Measurements from ENCODE around the gene TCF3. TPM values are rescaled to one million over a fixed set of nuclear protein-coding genes. Genes with fewer than 3 reads are reported as not detected.
A peak's percentile ranks its signal among the peaks of the same experiment; 100 is the strongest.

Gene TCF3
- total RNA-seq, 1 experiment from 2014 or later = 62.7 TPM

DNA sequence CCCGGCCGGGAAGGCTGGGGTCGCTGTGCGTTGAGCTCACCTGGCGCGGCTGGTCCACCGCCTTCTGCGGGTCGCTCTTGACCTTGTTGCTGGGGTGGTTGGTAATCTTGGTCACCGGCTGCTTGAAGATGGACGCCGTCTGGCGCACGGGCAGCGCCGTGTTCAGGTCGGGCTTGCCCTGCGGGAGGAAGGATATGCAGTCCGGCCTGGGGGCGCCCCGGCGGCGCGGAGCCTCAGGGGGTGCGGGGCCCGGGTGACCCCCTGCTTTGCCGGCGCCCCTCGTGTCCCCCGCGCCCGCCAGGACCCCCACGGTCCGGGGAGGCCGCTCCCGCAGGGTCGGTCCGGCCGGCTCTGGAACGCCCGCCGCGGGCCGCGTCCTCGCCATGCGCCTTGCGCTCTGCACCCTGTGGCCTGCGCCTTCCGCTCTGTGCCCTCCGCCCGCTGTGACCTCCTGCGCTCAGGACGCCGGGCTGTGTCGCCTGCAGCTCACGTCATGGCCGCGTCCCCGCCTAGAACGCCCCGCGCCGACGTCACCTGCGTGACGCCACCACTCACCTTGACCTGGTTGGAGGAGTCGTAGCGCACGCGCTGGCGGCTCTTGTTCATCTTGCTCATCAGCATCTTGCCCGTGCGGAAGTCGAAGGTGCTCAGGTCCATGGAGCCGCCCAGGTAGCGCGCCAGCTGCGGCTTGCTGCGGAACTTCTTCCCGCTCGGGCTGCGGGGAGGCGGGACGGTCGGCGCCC lies 67.7 kb downstream of the TCF3 start:
- no peak for DNase-seq (ENCODE audit: low read depth)

DNA sequence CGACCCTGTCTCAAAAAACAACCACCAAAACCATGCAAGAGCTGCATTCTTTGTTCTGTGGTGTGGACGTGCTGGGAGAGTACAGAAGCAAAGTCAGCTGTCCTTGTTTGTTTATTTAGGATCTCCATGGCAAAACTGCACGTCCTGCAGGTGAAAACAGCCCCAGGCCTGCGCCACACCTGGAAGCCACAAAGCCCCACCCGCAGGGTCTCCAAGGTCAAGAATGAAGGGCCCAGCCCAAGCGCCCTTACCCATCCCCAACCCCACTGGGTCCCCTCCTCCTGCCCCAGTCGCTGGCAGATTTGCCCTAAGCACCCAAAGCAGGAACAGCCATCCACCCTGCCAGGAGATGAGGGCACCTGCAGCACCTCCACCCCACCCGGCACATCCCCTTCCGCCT lies 70.2 kb downstream of the TCF3 start:
- no peak for DNase-seq (ENCODE audit: low read depth)

DNA sequence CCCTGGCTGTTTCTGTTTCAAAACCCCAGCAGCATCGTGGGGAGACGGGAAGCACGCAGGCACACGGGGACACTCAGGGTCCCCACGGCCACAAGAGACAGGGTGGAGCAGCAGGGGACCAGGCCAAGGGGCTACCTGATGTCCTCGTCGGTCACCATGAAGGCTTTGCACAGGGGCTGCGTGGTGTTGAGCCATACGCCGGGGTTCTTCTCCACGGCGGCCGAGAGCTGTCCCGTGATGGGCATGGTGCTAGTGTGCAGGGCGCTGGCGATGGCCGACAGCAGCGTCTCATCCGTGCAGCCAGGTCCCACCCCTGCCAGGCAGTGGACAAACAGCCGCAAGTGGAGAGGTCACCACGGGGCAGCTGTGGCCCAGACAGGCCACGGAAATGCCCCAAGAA lies 71.5 kb downstream of the TCF3 start:
- no peak for DNase-seq (ENCODE audit: low read depth)

DNA sequence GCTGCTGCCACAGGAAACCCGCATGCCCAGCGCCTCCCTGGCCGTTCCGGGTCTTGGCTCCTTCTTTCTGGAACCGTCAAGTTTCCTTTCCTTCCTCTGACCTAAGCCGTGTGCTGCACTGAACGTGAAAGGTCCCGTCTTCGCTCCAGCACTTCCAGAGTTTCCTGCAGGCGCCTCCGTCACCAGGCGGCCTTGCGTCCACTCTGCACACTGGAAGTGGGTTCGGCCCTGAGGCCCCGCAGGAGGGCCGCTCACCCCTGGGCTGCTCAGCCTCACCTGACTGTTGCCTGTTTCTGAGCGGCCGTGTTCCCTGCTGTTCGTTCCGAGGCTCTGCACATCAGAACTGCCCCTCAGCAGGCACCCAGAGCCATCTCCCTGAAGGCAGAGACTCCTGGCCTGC lies 72.0 kb downstream of the TCF3 start:
- no peak for DNase-seq (ENCODE audit: low read depth)

DNA sequence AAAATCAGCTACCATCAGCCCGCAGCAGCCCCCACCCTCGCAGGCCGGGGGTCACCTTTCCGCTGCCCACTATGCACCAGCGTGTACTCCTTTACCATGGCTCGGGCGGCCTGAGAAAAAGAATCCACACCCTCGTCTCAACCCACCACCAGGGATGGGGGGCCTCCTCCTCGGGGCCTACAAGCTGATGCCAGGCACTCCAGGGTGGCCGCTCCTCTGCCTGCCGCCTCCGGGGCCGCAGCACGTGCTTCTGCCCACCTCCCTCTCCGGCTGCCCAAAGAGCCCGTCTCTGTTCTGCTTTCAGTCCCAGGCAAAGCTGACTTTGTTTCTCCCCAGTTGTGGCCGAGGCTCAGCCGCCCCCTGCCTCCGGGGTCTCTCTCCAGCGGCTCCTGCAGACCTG lies 73.2 kb downstream of the TCF3 start:
- no peak for DNase-seq (ENCODE audit: low read depth)

DNA sequence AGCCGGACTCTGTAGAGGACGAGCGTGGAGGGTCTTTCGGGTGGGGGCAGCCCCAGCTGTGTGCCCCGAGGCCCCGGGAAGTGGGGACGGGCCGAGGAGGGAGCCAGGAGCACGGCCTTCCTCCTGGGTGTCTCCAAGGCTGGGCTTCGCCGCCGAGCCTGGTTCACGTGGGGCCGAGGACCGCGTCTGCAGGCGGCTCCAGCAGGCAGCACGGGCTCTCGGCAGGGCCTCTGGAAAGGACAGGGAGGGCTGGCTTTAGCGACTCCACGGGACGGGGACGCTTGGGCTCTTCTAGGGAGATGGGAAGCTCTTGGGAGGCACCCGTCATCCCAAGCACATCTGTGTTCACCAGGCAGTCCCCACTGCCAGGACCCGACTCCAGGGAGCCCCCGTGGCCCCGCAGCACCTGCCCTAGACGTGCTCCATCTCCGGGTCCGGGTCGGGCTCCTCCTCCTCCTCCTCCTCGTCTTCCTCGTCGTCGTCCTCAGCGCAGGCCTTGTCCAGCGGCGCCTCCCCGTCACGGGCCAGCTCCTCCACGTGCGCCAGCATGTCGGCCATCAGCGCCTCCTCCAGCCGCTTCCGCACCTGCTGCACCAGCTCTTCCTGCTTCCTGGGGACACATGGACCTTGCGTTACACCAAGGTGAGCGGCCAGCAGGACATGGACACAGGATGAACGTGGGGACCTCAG lies 74.3 kb downstream of the TCF3 start:
- DNase-seq (ENCODE audit: low read depth) = no peak

DNA sequence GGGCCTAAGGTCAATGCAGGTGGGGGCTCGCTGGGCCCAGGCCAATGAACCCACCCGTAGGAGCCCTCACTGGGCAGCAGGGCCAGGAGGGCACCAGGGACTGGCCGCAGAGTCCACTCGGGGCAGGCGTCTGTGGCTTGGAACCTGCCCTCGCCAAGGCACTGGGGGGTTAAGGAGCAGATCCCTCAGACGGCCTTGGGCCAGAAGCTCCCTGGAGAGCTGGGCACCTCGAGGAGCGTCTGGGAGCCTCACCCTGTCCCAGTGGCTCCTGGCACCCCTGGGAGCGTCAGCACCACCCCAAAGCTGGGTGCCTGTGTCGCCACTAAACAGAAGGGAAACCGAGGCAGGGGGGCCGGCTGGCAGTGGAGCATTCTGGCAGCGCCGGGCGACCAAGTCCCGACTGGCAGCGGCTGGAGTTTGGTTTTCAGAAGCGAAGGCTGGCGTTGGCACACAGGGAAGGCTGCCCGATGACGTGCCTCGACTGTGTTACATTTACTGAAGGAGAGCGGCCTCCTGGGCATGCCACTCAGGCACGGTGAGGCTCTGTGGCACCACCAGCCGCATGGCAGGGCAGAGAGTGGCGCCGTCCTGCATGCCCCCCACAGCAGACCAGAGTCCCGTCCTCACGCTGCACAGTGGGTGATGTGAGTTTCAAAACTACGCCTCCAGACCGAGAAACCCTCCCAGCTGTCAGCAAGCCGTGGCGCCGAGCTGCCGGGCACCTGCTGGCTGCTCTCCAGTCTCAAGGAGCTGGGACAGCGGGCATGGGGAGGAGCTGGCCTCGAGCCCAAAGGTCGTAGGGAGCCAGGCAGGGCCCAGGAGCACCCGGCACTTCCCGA lies 75.1 kb downstream of the TCF3 start:
- DNase-seq (ENCODE audit: low read depth) = no peak

DNA sequence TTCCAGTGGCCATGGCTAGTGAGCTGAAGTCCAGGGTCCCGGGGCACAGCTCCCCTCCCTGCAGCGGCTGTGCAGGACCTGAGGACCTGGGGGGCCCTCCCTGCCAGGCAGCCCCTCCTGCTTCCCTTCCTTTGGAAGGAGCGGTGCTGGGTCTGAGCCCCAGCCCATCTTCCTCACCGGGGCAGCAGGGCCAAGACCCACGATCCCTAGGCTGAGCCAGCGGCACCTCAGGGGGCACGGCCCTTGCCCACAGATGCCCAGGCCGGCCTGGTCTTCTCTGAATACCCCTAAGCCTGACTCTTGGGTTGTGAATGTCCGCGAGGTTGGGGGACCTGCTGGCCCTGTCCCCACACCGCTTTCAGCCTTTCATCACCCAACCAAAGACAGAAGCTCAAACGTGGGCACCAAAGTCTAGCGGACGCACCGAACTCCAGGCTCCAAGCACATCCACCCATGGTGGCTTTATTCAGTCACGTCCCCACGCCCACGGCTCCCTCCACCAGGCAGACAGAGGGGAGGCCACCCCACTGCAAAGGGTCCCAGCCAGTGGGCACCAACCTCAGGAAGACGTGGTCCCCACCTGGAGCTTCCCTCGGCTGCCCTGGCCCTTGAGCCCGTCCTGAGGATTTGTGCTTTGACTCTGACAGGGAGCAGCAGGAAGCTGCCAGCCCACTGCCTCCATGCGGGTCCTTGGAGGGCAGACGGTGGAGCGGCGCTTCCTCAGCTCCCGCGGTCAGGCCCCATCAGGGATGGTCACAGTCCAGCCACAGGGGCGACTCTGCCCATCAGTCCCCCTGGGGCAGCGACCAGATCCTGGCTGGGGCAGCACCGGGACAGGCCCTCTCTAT lies 75.9 kb downstream of the TCF3 start:
- DNase-seq (ENCODE audit: low read depth) = no peak

DNA sequence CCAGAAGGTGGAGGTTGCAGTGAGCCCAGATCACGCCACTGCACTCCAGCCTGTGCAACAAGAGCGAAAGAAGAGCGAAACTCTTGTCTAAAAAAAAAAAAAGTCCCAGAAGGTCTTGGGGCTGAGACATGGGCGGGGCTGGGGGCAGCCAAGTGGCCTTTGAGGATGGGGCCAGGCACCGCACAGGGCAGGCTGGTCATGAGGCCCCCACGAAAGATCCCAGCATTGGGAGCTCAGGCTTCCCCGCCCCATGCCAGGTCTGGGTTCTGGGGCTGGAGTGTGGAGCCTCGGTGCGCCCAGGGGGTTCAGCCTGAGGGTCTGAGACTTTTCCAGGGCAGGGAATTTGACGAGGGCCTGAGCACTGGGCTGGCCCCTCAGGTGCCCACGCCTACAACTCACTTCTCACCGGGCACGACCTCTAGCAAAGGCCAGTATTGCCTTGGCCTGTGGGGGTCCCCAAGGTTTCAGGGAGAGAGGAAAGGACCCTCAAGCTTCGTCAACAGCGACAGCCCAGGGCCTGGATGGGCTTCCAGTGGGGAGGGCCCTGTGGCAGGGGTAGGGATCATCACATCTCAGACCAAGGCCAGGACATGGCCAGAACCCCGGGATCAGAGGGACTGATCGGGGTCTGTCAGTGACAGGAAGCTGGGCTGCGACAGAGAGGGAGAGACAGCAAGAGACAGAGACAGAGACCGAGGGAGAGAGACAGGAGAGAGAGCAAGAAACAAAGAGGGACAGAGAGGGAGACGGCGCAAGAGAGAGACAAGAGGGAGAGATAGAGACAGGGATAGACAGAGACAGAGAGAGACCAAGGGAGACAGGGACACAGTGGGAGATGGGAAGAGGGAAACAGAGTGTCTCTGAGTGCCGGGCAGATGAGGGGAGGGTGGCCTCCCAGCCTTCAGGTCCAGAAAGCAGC lies 76.8 kb downstream of the TCF3 start:
- no peak for DNase-seq (ENCODE audit: low read depth)

DNA sequence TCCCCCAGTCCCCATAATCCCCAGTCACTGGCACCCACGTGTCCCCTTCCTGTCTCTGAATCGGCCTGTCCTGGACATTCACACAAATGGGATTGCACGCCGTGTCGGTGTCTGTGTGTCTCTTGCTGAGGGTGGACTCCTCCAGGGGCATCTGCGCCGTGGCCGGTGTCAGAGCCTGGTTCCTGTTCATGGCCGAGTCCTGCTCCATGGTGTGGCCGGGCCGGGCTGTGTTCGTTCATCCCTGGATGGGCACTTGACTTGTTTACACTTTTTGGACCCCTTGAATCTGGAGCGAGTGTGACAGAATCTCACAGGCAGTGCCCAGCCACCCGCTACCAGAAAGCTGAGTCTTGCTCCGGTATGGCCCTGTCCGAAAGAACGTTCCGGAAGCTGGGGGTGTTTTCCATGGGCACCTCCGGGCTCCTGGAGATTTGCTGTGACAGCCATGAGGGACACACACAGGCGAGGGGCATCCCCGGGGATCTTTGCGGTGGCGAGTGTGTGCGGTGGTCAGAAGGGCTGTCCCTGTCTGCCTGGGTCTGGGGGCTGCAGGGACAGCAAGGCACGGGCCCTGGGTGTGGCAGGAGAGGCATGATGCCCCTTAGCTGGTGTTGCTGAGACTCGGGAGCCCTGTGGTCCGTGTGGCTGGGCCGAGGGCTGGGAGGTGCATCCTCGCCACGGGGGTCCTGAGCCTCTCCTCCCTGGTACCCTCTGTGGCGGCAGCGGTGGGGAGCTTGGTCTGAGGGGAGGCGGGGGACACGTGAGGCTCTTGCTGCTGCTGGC lies 77.9 kb downstream of the TCF3 start:
- no peak for DNase-seq (ENCODE audit: low read depth)

DNA sequence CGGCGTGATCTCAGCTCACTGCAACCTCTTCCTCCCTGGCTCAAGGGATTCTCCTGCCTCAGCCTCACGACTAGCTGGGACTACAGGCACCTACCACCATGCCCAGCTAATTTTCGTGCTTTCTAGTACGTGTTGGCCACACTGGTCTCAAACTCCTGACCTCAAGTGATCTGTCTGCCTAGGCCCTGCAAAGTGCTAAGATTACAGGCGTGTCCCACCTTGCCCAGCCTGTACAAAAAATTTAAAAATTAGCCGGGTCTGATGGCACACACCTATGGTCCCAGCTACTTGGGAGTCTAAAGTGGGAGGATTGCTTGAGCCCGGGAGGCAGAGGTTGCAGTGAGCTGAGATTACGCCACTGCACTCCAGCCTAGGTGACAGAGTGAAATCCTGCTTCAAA lies 79.6 kb downstream of the TCF3 start:
- no peak for DNase-seq (ENCODE audit: low read depth)

DNA sequence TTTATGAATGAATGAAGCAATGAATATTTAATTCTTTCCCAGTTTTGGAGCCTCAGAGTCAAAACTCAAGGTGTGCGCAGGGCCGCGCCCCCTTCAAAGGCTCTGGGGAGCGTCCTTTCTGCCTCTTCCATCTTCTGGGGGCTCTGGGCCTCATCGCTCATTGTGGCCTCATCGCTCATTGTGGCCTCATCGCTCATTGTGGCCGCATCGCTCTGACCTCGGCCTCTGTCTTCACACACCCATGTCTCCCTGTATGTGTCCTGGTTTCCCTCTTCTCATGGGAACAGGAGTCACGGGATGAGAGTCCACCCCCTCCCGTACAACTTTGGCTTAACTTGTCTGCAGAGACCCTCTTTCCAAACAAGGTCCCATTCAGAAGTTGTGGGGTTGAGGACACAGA lies 81.1 kb downstream of the TCF3 start:
- no peak for DNase-seq (ENCODE audit: low read depth)

DNA sequence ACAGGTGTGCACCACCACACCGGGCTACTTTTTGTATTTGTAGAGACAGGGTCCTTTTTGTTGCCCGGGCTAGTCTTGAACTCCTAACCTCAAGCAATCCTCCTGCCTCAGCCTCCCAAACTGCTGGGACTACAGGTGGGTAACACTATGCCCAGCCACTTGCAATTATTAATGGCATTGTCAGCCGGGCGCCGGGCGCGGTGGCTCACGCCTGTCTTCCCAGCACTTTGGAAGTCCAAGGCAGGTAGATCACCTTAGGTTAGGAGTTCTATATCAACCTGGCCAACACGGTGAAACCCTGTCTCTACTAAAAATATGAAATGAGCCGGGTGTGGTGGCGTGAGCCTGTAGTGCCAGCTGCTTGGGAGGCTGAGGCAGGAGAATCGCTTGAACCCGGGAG lies 81.6 kb downstream of the TCF3 start:
- DNase-seq (ENCODE audit: low read depth) = no peak

DNA sequence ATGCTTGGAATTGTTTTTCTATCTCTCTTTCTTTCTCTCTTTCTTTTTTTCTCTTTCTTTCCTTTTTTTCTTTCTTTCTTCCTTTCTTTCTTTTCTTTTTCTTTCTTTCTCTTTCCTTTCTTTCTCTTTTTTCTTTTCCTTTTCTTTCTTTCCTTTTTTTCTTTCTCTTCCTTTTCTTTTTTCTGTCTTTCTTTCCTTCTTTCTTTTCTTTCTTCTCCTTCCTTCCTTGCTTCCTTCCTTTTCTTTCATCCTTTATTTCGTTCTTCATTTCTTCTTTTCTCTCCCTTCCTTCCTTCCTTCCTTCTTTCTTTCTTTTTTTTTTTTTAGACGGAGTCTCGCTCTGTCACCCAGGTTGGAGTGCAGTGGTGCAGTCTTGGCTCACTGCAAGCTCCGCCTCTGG lies 82.4 kb downstream of the TCF3 start:
- DNase-seq (ENCODE audit: low read depth) = no peak

DNA sequence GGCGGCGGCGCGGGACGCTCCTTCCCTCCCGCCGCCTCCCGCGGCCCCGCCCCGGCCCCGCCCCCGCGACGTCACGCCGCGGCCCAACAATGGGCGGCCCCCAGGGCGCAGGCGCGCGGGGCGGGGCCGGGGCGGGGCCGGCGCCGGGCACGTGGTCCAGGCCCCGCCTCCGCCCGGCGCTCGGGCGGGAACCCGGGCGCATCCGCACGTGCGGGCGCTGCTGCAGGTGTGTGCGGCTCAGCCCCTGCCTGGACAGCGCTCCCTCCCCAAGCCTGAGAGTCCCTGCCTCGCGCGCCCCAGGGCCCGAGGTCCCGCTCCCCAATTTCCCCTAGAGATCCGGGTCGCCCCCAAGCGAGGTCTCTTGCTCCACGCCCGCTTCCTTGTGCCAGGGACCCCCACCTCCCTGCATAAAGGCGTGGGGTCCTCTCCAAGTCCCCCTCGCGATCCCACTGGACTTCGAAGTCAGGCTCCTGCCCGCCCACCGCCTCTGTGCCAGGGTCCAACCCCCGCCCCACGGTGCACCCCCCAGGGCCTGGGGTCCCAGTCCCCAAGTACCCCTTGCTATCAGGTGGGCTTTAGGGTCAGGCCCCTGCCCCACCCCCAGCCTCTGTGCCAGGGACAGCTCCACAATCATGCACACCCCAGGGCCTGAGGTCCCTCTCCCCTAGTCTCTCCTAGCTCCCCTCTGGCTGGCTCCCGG lies 83.9 kb downstream of the TCF3 start, which contains the start of gene MEX3D:
MEX3D (minus strand) TSS at position 6 of the 700 bp plus-strand sequence. CDS start 267 bp downstream, outside the sequence.
- DNase-seq (ENCODE audit: low read depth) = peak; percentile 72

DNA sequence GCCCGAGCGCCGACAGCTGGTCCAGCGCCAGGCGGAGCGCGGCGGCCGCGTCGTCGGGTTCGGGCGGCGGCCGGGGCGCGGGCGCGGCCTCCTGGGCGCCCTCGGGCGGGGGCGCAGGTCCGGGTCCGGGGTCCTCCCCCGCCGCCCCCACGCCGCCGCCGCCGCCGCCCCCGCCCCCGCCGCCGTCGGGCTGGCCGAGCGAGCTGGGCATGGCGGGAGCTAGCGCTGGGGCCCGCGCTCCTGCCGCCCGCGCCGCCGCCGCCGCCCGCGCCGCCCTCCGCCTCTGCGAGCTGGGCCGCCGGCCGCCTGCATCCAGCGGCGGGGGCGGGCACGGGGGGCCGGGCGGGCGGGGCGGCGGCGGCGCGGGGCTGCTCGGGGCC lies 84.6 kb downstream of the TCF3 start:
- no peak for DNase-seq (ENCODE audit: low read depth)

DNA sequence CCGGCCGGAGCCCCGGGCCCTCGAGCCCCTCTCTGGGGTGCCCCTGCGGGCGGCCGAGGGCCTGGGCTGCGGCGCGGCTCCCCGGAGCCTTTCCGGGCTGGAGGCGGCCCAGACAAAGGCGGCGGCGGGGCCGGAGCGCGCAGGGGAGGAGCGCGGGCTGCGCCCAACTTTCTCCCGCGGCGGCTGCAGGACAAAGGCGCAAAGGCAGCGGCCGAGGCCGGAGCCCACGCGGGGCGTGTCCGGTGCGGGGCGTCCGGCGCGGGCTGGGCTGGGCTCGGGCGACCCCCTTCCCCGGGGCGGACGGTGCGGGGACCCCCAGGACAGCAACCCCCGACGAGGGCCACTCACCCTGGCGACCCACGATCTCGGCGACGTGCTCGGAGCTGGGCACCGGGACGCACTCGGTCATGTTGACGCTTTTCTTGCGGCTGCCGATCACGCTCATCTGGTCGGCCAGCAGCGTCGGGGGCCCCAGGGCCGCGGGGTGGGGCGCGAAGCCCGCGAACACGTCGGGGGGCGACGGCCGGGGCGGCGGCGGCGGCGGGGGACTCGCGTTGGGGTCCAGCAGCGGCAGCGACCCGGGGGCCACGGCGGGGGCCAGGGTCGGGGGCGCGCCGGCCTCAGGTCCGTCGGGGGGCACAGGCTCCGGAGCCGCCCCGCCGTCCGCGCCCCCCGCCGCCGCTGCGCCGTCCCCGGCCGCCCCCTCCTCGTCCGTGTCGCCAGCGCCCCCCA lies 85.1 kb downstream of the TCF3 start:
- DNase-seq (ENCODE audit: low read depth) = peak; percentile 41

DNA sequence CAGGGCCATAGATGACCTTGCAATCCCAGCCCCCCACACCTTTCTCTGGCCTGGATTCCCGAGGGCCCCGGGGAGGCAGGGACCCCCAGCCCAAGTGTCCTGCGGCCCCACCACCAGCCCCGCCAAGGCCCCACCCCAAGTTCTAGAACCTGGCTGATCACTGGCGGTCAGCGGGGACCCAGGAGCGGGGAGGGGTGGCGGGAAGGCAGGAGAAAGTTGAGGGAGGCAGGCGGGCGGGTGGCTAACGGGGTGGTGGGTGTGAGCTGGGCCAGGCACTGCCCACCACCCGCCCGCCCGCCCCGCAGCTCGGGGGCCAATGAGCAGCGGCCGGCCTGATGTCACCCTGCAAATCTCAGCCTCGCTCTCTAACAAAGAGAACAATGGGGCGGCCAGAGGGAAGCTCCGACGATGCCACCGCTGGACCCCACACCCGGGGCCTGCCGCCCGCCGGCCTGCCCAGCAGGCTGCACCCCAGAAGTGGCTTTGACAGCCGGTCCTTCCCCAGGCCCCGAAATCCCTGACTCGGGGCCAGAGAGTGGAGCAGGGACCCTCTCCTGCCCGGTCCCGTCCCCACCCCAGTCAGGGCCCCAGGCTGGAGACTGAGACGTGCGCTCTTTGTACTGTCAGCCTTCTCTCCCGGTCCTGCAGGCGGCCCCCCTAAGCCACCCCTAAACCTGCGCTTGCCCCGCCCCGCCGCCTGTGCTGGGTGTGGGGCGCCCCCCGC lies 85.9 kb downstream of the TCF3 start:
- DNase-seq (ENCODE audit: low read depth) = peak; percentile 76

Data from RPMI7951 (cell line).